Measurements from ENCODE around the gene TRAPPC5.
"Not testable (repeated sequence)": the region's sequence is repeated elsewhere in the genome, so short reads cannot be mapped to it uniquely, and the experiment has no call there.

TRAPPC5 gene

DNA sequence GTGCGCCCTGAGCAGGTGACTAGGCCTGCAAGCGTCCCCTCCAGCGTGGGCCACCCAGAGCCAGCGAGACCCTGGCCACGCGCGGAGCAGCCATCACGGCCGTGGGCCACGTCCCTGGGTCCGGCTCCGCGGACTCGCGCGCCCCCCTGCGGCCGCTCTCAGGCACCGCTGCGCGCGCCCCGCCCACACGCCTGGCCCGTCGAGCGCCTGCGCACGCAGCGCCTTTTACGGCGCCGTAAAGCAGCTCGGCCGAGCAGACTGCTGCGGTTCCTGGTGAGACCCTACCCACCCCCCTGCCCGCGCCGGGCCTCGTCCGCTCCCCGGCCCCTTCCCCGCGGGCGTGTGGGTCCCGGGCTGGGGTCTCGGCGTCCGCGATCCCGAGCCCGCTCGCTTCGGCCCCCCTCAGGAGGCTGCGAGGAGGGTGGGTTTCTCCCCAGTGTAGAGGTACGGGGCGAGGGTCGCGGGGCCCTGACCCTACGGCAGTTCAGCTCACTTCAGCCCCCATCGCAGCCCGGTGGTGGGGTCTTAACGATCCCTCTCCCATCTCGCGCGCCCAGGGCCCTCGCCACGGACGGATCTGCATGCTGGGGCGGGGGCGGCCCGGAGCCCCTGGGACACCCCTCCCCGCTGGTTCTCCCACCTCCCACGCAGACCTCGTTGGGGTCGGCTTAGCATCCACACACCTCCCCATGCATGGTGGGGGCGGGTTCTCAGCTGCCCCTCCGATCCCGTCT, at the start of gene TRAPPC5:
Gene TRAPPC5 (plus strand): TSS at position 228 of the 734 bp plus-strand sequence. CDS start 1,421 bp downstream, outside the sequence.
- peak; percentile 45 to 94 for DNase-seq

DNA sequence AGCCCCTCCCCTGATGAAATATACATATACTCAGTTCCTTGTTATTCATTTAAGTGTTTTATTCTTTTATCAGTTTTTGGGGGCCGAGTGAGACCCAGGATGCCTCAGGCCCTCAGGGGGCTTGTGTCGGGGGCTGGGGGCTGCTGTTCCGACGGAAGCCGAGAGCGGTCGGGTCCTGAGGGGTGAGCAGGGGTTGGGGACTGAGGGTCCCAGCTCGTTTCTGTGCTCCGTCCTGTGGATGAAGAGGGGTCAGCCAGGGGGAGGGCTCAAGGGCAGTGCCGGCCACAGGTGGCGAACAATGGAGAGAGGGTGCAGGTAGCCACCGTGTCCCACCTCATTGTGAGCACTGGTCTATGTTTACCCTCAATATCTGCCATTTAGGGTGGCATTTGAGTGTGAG, 49.1 kb upstream of the TRAPPC5 start:
- no peak for DNase-seq

DNA sequence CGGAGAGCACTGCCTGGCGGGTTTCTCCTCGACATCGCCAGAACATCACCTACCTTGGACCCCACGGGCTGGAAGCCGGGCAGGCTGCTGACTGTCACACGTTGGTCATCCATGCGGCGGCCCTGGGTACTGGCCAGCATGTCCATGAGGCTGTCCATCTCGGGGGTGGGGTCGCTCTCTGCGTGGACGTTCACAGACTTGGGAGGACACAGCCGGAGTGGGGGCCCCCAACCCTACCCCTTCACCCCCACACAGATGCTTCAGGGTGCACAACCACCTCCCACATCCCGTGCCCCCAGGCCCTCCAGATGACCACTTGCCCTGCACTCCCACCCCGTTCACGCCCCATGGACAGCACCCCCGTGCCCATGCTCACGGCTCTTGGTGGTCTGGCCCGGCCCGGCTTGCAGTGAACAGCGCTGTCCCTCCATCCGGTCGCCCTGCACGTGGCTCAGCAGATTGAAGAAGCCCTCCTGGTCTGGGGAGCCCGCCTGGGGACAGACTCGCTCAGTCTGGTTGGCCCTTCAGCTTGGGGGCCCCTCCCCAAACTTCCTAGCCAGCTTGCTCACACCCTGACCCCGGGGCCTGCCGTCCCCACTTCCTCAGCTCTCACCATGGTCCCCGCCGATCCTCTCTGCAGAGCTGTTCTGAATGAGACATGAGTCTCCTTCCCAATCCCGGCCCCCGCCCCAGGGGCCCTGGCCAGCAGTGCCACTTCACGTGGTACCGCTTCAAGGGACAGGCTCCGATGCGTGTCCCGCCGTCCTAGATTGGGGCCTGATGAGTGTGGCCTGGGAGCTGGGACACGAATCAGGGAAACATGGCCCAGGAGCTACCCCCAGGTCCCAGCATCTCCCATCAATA, 48.1 kb upstream of the TRAPPC5 start:
- DNase-seq = no peak

DNA sequence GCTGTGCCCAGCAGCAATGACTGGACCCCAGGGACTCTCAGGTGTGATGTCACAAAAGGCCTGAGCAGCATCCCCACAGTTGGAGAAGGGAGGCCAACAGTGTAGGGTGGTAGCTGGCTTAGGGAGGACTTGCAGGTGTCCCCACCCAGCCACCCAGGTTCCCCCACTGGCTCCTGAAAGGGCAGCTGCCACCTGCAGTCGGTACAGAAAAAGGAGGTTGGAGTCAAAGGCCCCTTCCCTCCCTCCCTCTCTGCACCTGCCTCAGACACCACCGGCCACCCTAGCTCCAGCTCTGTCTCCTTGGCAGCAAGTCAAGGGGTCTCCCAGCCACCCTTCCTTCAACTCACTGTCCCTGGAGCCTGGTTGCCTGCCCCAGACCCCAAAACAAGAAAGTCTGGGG, 46.9 kb upstream of the TRAPPC5 start, which contains the start of gene PCP2:
Gene PCP2 (minus strand): TSS at position 22 of the 400 bp plus-strand sequence. CDS start 262 bp downstream, outside the sequence.
- no peak for DNase-seq

DNA sequence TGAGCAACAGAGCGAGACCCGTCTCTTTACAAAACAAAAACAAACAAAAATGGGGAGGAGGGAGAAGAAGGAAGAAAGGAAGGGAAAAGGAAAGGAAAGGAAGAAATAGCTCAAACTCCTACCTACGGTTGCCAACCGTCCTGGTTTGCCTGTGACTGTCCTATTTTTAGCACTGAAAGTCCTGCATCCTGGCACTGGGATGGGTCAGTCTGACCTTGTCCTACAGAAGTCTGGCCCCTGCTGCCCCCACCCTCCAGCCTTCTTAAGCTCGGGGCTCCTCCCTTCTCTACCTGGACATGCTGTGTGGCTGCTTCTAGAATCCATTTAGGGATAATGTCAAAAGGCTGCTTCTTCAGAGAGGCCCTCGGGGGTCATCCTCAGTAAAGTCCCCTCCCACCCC, 45.0 kb upstream of the TRAPPC5 start:
- no peak for DNase-seq

DNA sequence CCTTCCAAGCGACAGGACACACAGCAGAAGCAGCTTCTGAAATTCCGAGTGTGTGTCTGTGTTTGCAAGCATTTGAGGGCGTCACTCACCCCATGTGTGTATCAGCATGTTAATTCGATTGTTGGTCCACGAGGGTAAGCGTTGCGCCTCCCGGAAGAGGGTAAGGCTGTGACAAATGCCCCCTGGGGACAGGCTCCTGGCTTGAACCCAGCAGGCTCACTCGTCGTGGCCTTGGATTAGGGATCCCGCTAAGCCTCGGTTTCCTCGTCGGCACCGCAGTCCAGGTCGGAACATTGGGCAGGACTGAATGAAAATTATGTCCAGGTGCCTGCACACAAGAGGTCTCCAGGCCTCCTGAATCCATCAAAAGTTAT, 44.3 kb upstream of the TRAPPC5 start:
- DNase-seq = no peak

DNA sequence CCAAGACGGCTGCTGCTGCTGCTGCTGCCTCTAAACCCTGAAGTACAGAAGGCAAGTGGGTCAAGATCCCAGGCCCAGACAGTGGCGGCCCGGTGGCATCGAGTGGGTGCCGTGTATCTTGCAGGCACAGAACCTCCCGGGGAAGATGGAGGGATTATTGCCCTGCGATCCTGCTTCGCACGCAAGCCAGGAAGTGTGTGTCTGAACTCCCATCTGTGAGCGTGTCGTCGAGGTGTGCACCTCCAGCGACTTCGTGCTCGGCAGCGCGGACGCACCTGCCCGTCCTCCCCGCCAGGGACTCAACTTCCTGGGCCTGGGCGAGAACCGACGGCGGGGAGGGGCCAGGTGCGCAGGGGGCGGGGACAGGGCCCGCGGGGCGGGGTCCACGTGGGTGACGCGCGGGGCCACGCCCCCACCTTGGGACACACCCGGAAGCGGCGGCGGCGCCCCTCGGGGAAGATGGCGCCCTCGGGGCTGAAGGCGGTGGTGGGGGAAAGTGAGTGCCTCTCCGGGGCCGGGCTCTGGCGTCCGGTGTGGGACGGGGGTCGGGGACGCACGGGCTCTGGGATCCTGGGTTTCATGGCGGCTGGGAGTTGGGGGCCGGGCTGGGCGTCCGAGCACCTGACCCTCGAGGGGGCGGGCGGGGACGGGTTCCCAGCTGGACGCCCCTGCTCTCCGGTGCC, 43.8 kb upstream of the TRAPPC5 start, which contains the start of gene STXBP2:
Gene STXBP2 (plus strand): TSS at position 420 of the 683 bp plus-strand sequence. CDS start 40 bp downstream, at position 460.
- DNase-seq = peak in 1 of 2 experiments; percentile 43

DNA sequence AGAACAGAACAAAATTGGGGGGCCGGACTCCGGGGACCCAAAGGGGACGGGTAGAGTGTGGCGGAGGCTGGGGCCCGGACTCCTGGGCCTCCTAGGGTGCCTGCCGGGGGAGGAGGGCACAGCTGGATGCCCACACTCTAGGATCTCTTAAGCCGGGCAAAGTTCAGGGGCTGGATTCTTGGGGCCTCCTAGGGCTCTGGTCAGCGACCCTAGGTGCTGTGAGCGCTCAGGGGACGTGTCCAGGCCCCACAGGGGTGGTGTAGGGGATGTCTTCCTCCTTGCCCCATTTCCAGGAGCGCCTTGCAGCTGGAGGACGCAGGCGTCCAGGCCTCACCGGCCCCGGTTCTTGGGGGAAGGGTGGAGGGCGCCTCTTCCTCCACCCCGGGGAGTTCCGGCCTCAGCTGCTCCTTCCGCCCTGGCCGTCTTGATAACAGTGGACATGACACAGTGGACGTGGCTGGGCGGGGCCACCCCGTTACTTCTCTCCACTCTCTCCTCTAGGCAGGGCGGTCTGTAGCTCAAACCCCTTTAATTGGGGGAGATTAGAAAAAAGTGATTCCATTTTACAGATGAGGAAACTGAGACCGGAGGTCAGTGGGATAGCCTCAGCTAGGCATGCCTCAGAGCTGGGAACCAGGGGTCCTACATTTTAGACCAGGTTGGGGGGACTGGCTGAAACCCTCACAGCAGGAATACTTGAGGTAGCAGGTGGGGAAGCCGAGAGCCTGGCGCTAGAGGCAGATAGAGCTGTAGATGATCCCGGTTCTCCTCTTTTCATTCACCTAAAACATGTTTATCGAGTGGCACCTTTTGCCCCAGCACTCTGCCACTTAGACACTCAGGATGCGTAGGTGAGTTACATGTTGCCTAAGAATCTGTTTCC, 43.0 kb upstream of the TRAPPC5 start:
- DNase-seq = no peak

DNA sequence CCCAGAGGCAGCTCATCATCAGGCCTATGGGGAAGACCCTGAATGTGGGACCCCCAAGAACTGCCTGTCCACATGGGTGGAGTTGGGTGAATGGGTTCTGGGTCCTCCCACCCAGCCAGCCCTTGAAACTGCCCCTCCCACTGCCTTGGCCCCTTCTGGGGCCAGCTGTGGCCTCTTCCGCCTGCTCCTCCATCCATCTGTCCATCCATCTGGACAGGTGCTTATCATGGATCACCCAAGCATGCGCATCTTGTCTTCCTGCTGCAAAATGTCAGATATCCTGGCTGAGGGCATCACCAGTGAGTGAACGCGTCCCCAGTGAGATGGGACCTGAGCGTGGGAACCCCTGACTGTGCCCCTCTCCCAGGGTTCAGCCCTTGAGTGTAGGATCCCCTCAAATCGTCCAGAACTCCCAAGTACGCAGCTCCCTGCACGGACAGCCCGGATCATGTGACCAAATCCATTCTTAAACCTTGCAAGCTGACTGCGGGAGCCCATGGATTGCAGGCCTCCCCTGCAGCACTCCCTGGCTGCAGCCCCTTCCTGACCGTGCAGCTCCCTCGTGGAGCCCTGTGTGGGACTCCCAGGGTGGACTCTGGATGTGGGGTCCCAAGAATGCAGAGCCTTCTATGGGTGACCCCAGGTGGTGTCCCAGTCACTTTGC, 41.7 kb upstream of the TRAPPC5 start:
- DNase-seq = no peak

DNA sequence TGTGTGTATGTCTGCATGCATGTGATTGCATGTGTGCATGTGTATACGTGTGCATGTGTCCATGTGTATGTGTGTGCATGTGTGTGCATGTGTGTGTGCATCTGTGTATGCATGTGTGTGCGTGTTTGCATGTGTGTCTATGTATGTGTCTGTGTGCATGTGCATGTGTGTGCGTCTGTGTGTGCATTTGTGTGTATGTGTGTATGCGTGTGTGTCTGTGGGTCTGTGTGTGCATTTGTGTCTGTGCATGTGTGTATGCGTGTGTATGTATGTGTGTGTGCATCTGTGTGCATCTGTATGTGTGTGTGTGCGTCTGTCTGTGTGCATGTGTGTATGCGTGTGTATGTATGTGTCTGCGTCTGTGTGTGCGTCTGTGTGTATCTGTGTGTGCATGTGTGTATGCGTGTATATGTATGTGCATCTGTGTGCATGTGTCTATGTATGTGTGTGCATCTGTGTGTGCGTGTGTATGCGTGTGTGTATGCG, 40.7 kb upstream of the TRAPPC5 start:
- no peak for DNase-seq

DNA sequence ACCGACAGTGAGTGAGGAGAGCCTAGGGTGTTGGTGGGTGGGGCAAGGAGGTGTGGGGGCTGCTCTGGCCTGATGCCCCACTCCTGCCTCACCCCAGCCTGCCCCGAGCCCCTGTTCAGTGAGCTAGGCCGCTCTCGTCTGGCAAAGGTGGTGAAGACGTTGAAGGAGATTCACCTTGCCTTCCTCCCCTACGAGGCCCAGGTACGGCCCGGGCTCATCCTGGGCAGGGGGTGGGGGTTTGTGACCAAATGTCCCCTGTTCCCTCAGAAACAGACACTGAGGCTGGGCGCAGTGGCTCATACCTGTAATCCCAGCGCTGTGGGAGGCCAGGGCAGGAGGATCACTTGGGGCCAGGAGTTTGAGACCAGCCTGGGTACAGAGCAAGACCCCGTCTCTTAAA, 39.8 kb upstream of the TRAPPC5 start:
- DNase-seq = no peak

DNA sequence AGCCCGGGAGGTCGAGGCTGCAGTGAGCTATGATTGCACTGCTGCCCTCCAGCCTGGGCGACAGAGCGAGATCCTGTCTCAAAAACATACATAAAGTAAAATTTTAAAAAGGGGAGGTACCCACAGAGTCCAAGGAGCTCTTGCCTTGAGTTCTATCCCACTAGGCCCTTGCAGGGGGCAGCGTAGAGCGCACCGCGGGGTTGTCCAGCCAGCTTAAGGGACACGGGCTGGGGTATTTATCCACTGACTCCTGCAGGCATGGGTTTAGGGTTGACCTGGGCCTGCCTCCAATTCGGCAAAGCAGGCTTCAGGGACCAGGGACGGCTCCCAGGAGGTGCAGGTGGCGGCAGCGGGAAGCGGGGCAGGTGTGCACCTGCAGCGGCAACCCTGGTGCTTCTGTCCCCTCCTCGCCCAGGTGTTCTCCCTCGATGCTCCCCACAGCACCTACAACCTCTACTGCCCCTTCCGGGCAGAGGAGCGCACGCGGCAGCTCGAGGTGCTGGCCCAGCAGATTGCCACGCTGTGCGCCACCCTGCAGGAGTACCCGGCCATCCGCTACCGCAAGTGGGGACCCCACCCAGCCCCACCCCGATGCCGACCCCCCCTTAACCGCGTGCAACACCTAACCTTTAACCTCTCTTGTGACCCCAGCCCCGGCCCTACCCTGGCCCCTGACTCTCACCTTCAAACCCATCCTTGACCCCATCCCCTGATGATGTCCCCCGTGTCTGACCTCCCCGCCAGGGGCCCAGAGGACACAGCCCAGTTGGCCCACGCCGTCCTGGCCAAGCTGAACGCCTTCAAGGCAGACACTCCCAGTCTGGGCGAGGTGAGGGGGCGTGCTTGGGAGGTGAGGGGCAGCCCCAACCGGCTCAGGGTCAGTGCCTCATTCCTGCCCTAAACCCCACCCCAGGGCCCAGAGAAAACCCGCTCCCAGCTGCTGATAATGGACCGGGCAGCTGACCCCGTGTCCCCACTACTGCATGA, 39.0 kb upstream of the TRAPPC5 start:
- no peak for DNase-seq

DNA sequence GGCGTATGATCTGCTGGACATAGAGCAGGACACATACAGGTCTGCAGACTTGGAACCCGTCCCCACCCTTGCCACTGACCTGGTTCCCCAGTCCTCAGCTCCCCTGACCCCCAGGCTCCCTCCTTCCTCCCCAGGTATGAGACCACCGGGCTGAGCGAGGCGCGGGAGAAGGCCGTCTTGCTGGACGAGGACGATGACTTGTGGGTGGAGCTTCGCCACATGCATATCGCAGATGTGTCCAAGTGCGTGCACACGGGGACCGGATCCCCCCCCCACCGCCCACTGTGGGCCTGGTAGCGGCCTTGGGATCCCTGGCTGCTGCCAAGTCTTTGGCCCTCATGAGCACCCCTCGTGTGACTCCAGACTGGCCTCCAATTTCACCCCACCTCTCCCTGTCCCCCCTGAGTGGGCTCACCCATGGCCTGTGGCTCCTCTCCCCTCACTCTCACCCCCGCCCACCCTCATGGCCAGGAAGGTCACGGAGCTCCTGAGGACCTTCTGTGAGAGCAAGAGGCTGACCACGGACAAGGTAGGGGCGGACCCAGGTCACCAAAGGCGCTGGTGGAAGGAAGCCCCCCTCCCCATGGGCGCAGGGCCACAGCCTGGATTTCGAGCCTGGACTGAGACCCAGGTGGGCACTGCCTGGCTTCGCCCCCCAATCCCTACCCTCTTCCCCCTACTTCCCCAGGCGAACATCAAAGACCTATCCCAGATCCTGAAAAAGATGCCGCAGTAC, 38.2 kb upstream of the TRAPPC5 start:
- DNase-seq = no peak

DNA sequence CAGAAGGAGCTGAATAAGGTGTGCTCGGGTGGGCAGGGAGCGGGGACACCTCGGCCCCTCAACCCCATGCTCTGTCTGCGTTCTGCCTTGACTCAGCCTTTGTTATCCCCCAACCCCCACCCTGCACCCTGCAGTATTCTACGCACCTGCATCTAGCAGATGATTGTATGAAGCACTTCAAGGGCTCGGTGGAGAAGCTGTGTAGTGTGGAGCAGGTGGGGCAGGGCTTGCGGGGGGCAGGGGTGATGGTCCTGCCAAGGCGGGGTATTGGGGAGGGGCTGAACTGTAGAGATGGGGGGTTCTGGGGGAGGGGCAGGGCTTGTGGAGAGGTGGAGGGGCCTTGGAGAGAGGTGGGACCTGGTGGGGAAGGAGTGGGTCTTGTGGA, 37.6 kb upstream of the TRAPPC5 start:
- no peak for DNase-seq

DNA sequence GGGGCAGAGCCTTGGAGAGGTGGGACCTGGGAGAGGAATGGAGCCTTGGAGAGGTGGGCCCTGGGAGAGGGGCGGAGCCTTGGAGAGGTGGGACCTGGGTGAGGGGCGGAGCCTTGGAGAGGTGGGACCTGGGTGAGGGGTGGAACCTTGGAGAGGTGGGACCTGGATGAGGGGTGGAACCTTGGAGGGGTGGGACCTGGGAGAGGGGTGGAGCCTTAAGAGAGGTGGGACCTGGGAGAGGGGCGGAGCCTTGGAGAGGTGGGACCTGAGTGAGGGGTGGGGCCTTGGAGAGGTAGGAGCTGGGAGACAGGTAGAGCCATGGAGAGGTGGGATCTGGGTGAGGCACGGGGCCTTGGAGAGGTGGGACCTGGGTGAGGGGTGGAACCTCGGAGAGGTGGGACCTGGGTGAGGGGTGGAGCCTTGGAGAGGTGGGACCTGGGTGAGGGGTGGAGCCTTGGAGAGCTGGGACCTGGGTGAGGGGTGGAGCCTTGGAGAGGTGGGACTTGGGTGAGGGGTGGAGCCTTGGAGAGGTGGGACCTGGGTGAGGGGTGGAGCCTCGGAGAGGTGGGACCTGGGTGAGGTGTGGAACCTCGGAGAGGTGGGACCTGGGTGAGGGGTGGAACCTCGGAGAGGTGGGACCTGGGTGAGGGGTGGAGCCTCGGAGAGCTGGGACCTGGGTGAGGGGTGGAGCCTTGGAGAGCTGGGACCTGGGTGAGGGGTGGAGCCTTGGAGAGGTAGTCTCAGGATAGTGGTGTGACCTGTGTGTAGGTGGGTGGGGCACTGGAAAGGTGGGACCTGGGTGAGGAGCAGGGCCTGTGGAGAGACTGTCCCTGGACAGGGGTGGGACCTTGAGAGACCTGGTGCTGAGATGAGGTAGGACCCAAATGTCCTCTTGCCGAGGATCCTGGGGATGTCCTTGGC, 36.7 kb upstream of the TRAPPC5 start:
- not testable (repeated sequence) for DNase-seq

DNA sequence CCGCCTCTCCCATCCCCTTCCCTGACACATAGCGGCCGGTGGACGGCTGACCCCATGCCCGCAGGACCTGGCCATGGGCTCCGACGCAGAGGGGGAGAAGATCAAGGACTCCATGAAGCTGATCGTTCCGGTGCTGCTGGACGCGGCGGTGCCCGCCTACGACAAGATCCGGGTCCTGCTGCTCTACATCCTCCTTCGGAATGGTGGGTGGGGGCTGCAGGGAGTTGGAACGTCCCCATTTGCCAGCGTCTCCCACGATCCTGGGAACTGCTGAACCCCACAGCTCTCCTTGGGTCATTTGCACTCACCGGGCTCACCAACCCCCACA, 36.1 kb upstream of the TRAPPC5 start:
- no peak for DNase-seq

DNA sequence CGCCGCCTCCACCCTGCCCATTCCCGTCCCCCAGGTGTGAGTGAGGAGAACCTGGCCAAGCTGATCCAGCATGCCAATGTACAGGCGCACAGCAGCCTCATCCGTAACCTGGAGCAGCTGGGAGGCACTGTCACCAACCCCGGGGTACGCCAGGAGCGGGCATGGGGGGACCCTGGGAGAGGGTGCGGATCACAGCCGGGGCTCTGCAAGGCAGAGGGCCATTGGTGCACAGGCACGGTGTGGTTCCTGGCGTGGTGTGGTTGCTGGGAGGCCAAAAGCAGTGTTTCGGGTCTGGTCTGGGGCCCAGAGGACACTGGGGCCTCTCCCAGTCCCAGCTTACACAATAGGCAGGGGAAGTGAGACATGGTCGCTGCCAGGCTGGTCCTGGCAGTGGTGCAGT, 35.5 kb upstream of the TRAPPC5 start:
- DNase-seq = no peak

DNA sequence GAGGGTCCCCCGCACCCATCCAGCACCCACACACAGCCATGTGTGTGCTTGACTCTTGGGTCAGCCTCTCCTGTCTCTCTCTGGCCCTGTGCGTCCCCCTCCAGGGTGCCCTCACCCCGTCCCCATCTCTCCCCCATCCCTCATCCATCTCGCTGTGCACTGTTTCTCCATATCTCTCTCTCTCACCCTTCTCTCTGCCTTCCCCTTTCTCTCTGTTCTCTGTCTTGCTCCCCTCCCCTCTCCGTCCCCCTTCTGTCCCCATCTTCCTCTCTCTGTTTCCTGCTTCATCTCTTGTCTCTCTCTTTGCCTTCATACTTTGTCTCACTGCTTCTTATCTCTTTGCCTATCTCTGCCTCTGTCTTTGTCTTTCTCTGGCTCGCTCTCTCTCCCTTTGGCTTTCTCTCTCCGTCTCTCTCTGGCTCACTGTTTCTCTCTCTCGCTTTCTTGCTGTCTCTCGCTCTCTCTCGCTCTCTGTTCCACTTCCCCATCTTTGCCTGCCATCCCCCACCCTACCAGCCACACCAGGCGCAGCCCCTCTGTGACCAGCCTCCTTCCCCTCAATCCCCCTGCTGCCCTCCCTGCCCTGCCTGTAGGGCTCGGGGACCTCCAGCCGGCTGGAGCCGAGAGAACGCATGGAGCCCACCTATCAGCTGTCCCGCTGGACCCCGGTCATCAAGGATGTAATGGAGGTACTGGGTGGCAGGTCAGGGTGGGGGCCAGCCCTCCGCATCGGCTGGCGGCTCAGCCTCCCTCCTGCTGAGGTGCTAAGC, 34.8 kb upstream of the TRAPPC5 start:
- DNase-seq = no peak

Data from NCI-H446 (cell line).